ENCODE measurements around the gene RAB7B. TPM values are rescaled to one million over a fixed set of nuclear protein-coding genes. Genes with fewer than 3 reads are reported as not detected.

RAB7B gene
- total RNA-seq, 3 donors from 2014 or later = 0.69 to 1.3 (median 0.76) TPM

DNA sequence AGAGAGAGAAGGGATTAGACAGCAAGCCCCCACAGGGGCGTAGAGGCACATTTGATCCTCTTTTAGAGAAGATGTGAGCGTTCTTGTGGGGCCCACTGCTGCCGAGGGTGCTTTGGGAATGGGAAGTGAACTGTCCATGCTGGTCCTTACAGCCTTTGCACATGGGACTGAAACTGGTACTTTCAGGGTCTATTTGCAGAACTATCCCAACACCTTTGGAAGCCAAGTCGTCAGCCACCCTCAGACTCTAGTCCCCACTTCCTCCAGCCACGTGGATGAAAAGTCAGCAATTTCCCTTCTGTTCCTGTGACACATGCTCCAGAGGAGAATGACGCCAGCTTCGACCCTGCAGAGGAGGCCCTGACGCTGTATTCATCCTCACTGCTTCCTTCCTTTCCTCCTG, 2.6 kb upstream of the RAB7B start:
- ATAC-seq (no peak), DNase-seq (no peak)
- no peaks in the 10 kb centered on the region for H3K9me3 ChIP-seq
- H3K36me3 ChIP-seq (ENCODE audit: low read depth) = no peaks in the 10 kb centered on the region
- intact Hi-C loops (cut with DNase I, micrococcal nuclease) = no loop called here
- H3K4me3 ChIP-seq = no peak overlapping the region
- TF ChIP-seq CTCF (IDR thresholded peaks at IDR 0.05) = no peak
- H3K4me1 ChIP-seq (ENCODE audit: low read depth) = no peaks in the 10 kb centered on the region

DNA sequence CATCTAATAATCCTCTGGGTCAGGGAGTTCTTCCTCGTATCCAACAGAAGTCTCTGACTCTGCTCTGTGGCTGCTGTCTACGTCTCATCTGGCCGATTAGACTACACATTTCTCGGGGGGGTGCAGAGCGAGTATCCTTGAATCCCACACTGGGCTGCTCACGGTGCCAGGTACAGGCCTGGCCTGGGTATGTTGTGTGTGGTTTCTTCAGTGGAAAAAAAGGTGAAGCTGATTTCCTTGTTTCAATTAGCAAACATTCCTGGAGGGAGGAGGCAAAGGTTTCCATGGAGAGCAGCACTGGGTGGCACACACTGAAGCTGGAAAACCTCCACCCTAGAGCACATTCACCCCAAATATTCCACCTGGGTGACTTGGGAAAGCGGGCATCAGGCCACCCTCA, 2.0 kb upstream of the RAB7B start:
- Histone ChIP-seq H3K4me1 (ENCODE audit: low read depth) (no peaks in the 10 kb centered on the region), H3K36me3 (ENCODE audit: low read depth) (no peaks in the 10 kb centered on the region), H3K4me3 (no peak overlapping the region), H3K9me3 (no peaks in the 10 kb centered on the region)
- no peak for TF ChIP-seq CTCF (IDR thresholded peaks at IDR 0.05)
- DNase-seq (no peak), ATAC-seq (no peak)
- intact Hi-C loops (cut with DNase I, micrococcal nuclease) = no loop called here

DNA sequence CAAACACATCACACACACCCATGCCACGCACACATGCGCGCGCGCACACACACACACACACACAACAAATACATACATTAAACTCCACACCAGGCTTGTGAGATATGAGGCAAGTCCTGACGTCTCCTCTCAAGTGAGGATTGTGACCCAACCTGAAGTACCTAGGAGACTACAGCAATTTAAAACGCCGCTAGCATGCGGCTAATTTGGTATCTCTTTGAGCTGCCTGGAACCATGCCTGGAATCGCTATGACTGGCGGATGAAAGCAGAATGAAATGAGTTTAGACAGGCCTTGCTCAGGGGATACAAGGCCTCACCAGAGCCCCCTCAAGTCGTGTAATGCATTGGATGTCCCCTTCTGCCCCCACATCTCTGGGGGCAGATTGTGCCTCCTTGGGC, 1.6 kb upstream of the RAB7B start:
- Histone ChIP-seq H3K4me3 (no peak overlapping the region), H3K4me1 (ENCODE audit: low read depth) (no peaks in the 10 kb centered on the region), H3K9me3 (no peaks in the 10 kb centered on the region), H3K36me3 (ENCODE audit: low read depth) (no peaks in the 10 kb centered on the region)
- DNase-seq (no peak), ATAC-seq (no peak)
- intact Hi-C loops (cut with DNase I, micrococcal nuclease) = no loop called here
- no peak for TF ChIP-seq CTCF (IDR thresholded peaks at IDR 0.05)

DNA sequence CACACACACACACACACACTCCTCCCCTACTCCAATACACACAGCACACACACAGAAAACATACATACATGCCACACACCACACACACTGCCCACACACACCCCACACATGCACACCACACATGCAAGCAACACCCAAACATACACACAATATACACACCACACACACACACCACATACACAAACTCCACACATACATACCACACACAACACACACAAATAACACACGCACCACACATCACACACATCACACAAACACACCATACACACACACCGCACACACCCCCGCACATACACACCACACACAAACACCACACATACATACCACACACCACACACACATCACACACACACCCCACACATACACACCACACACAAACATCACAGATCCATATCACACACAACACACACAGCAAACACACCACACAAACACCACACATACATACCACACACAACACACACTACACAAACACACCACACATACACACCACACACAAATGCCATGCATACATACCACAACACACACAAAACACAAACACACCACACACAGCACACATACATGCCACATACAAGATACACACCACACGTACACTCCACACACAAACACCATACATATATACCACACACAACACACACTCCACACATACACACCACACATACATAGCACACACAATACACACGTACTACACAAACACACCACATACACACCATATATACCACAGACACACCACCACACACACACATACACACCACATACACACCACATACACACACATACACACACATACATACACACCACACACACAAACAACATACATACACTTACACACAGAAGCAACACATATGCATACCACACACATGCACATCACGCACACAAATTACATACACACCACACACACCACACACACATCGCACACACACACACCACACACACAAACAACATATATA, 932 bp upstream of the RAB7B start:
- H3K36me3 ChIP-seq (ENCODE audit: low read depth) = no peaks in the 10 kb centered on the region
- intact Hi-C loops (cut with DNase I, micrococcal nuclease) = no loop called here
- no peaks in the 10 kb centered on the region for H3K9me3 ChIP-seq
- H3K4me1 ChIP-seq (ENCODE audit: low read depth) = no peaks in the 10 kb centered on the region
- ATAC-seq (no peak), DNase-seq (no peak)
- H3K4me3 ChIP-seq = no peak overlapping the region
- no peak for TF ChIP-seq CTCF (IDR thresholded peaks at IDR 0.05)

DNA sequence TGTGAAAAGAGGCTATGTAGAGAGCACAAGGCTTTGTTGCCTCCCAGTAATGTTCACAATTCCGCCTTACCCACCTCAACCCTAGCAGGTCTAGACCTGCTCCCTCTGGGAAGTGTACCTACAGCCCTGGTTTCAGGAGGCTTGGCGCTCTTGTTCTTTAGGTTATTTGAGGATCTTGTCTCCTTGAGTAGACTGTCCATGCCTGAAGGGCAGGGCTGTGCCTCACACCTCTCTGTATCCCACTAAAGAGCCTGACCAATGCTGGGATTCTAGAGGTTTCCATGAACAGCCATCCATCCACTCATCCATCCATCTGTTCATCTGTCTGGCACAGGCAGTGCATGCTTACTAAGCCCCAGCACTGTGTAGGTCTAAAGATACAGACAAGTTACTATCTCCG, 1.0 kb downstream of the RAB7B start:
- intact Hi-C loops (cut with DNase I, micrococcal nuclease) = no loop called here
- Histone ChIP-seq H3K9me3 (no peaks in the 10 kb centered on the region), H3K36me3 (ENCODE audit: low read depth) (no peaks in the 10 kb centered on the region), H3K4me1 (ENCODE audit: low read depth) (no peaks in the 10 kb centered on the region), H3K4me3 (no peak overlapping the region)
- TF ChIP-seq CTCF (IDR thresholded peaks at IDR 0.05) = no peak
- ATAC-seq = no peak
- DNase-seq = no peak

Measured in mucosa of descending colon (tissue), 3 donors.